Measurements from ENCODE around the gene PTPRG. TPM values are rescaled to one million over a fixed set of nuclear protein-coding genes. Genes with fewer than 3 reads are reported as not detected.

Gene PTPRG
- total RNA-seq, 1 experiment from 2014 or later = 0.74 TPM

DNA sequence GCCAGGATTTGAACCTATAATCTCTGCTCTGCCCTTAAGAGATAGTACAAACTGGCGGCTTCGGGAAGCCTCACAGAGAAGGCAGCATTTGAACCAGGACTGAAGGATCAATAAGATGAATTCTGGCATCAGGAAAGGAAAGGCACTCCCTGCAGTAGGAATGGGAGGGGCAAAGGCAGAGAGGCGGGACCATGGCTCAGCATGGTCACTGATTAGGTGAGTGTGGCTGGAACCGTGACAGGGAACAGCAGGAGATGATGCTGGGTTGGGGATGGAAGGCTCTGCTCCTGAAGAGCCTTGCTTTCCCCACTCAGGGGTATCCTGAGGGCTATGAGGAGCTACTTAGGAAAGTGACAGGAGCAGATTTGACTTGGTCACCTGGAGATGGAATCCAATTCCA, 653.5 kb downstream of the PTPRG start:
- BruUV-seq (replicated peaks) = no TSS peak
- in situ Hi-C loops (cut with HindIII; ENCODE audit: low pct_unique_long_range_greater_than_20kb, low sequenced_read_pairs) = no loop called here
- Histone ChIP-seq H3K4me1 (ENCODE audit: control insufficient read depth, insufficient read depth, low read length) (peaks cover 3% of the 10 kb centered on the region; the same call in 1 of the 2 replicates), H3K36me3 (ENCODE audit: control insufficient read depth, insufficient read depth, low read length) (no peaks in the 10 kb centered on the region), H3K27me3 (ENCODE audit: control insufficient read depth, insufficient read depth, low read length) (no peaks in the 10 kb centered on the region), H3K9me3 (ENCODE audit: control insufficient read depth, insufficient read depth, low read depth, low read length) (no peaks in the 10 kb centered on the region), H3K4me3 (ENCODE audit: low read depth in 2 of 2, low read length in 2 of 2) (no peak overlapping the region), H3K27ac (ENCODE audit: low read length) (no peak overlapping the region)
- intact Hi-C loops (cut with micrococcal nuclease; ENCODE audit: unreplicated experiment) = no loop called here
- TF ChIP-seq, protein P1, sequence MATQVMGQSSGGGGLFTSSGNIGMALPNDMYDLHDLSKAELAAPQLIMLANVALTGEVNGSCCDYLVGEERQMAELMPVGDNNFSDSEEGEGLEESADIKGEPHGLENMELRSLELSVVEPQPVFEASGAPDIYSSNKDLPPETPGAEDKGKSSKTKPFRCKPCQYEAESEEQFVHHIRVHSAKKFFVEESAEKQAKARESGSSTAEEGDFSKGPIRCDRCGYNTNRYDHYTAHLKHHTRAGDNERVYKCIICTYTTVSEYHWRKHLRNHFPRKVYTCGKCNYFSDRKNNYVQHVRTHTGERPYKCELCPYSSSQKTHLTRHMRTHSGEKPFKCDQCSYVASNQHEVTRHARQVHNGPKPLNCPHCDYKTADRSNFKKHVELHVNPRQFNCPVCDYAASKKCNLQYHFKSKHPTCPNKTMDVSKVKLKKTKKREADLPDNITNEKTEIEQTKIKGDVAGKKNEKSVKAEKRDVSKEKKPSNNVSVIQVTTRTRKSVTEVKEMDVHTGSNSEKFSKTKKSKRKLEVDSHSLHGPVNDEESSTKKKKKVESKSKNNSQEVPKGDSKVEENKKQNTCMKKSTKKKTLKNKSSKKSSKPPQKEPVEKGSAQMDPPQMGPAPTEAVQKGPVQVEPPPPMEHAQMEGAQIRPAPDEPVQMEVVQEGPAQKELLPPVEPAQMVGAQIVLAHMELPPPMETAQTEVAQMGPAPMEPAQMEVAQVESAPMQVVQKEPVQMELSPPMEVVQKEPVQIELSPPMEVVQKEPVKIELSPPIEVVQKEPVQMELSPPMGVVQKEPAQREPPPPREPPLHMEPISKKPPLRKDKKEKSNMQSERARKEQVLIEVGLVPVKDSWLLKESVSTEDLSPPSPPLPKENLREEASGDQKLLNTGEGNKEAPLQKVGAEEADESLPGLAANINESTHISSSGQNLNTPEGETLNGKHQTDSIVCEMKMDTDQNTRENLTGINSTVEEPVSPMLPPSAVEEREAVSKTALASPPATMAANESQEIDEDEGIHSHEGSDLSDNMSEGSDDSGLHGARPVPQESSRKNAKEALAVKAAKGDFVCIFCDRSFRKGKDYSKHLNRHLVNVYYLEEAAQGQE (IDR thresholded peaks at IDR 0.05; ENCODE audit: insufficient read depth in 1 of 2, low read depth in 2 of 2, low read length in 1 of 2) = no peak
- DNase-seq (ENCODE audit: low read depth, low spot score) (no peak), ATAC-seq (no peak)
- ChIA-PET CTCF (no interaction called here), POLR2A (no interaction called here)

DNA sequence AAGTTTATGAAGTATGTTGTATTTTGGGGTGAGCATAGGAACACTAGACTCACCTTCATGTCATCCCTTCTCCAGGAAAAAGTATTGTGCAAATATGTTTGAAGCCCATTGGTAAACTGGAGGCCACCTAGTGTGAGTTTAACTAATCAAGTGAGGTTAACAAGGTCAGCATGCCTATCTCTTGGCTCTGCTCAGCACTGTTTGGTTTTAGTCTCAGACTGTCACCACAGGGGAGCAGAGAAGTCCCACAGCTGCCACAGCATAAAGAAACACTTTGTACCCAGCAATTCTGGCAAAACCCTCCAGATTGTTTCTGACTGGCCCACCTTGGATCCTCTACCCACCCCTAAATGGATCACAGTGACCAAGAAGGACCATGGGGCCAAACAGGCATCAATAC, 659.2 kb downstream of the PTPRG start:
- Histone ChIP-seq H3K4me3 (ENCODE audit: low read depth in 2 of 2, low read length in 2 of 2) (no peak overlapping the region), H3K36me3 (ENCODE audit: control insufficient read depth, insufficient read depth, low read length) (no peaks in the 10 kb centered on the region), H3K27ac (ENCODE audit: low read length) (no peak overlapping the region), H3K27me3 (ENCODE audit: control insufficient read depth, insufficient read depth, low read length) (no peaks in the 10 kb centered on the region), H3K9me3 (ENCODE audit: control insufficient read depth, insufficient read depth, low read depth, low read length) (no peaks in the 10 kb centered on the region), H3K4me1 (ENCODE audit: control insufficient read depth, insufficient read depth, low read length) (no peaks in the 10 kb centered on the region)
- POLR2A ChIA-PET = no interaction called here
- BruUV-seq (replicated peaks) = no TSS peak
- intact Hi-C loops (cut with micrococcal nuclease; ENCODE audit: unreplicated experiment) (no loop called here), in situ Hi-C loops (cut with HindIII; ENCODE audit: low pct_unique_long_range_greater_than_20kb, low sequenced_read_pairs) (no loop called here)
- CTCF ChIA-PET = no interaction called here
- DNase-seq (ENCODE audit: low read depth, low spot score) (no peak), ATAC-seq (no peak)
- TF ChIP-seq, protein P1 (IDR thresholded peaks at IDR 0.05; ENCODE audit: insufficient read depth in 1 of 2, low read depth in 2 of 2, low read length in 1 of 2) = no peak
- TF ChIP-seq SIN3A (IDR thresholded peaks at IDR 0.05; ENCODE audit: borderline replicate concordance, insufficient read depth, low read depth, low read length) = no peak
- TF ChIP-seq, protein P2, sequence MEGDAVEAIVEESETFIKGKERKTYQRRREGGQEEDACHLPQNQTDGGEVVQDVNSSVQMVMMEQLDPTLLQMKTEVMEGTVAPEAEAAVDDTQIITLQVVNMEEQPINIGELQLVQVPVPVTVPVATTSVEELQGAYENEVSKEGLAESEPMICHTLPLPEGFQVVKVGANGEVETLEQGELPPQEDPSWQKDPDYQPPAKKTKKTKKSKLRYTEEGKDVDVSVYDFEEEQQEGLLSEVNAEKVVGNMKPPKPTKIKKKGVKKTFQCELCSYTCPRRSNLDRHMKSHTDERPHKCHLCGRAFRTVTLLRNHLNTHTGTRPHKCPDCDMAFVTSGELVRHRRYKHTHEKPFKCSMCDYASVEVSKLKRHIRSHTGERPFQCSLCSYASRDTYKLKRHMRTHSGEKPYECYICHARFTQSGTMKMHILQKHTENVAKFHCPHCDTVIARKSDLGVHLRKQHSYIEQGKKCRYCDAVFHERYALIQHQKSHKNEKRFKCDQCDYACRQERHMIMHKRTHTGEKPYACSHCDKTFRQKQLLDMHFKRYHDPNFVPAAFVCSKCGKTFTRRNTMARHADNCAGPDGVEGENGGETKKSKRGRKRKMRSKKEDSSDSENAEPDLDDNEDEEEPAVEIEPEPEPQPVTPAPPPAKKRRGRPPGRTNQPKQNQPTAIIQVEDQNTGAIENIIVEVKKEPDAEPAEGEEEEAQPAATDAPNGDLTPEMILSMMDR (IDR thresholded peaks at IDR 0.05) = no peak
- TF ChIP-seq POLR2AphosphoS5 (IDR thresholded peaks at IDR 0.05; ENCODE audit: low read depth, low read length) = no peak
- no peak for TF ChIP-seq TCF7L2 (IDR thresholded peaks at IDR 0.05; ENCODE audit: low read depth, low read length)

All from Panc1 (cell line).